Thyroid gland (tissue), 4 donors: ENCODE data around the gene TBX3.

Experiments used
- CTCF ChIP-seq, 6 experiments: fragments of 200-600 bp in 3 of 6; fragments of 450-650 bp in 3 of 6; sonication (generic) in 3 of 6; IDR thresholded peaks; one replicate each; pipeline ENCODE4 v1.5.1; 2016 to 2019; ENCODE audit warnings: antibody characterized with exemption in 6 of 6, mild to moderate bottlenecking in 2 of 6, inconsistent platforms in 1 of 6, moderate library complexity in 1 of 6
- POLR2A ChIP-seq, 2 donors: fragments of 450-650 bp; IDR thresholded peaks; one replicate each; pipeline ENCODE4 v1.6.1; 2017; ENCODE audit warnings: antibody characterized with exemption in 2 of 2, mild to moderate bottlenecking in 2 of 2, moderate library complexity in 1 of 2

DNA sequence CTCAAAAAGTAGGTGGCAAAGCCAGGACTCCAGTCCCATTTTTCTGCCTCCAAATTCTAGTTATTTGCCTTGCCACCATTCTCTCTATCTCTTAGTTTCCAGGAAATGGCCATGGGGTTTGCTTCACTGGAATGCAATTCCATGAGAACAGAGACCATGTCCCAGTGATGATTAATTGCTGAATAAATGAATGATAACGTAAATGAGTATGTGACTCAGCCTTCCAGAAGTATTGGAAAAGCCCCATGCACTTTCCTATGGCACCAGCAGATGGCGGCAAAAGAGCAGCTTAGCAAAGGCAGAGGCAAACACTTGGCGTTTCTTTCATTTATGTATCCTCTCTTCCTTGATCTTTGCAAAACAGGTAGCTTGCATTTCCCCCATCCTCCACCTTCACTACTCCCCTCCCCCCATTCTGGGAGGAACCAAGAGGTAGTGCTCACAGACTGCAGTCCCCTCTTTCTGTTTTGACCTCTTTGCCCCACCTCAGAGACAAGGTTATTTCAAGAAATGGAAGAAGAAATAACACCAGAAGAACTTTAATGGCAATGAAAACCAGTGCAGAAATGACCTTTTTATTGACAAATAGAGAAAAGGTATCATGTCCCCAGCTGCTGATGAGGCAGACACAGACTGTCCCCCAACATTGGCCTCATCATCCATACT lies 21.3 kb downstream of the TBX3 start:
- TF ChIP-seq CTCF (IDR thresholded peaks at IDR 0.05) (peak; percentile 74 to 98 (median 95)), POLR2A (IDR thresholded peaks at IDR 0.05) (peak in 1 of 2 donors; percentile 34)
